ENCODE measurements around the gene ELMO1.

- TF ChIP-seq, protein P1, sequence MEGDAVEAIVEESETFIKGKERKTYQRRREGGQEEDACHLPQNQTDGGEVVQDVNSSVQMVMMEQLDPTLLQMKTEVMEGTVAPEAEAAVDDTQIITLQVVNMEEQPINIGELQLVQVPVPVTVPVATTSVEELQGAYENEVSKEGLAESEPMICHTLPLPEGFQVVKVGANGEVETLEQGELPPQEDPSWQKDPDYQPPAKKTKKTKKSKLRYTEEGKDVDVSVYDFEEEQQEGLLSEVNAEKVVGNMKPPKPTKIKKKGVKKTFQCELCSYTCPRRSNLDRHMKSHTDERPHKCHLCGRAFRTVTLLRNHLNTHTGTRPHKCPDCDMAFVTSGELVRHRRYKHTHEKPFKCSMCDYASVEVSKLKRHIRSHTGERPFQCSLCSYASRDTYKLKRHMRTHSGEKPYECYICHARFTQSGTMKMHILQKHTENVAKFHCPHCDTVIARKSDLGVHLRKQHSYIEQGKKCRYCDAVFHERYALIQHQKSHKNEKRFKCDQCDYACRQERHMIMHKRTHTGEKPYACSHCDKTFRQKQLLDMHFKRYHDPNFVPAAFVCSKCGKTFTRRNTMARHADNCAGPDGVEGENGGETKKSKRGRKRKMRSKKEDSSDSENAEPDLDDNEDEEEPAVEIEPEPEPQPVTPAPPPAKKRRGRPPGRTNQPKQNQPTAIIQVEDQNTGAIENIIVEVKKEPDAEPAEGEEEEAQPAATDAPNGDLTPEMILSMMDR (conservative IDR thresholded peaks at IDR 0.05; ENCODE audit: low read depth in 2 of 2) = no peak
- TF ChIP-seq JUNB (IDR thresholded peaks at IDR 0.05; ENCODE audit: unreplicated experiment) (no peak), POLR2AphosphoS5 (IDR thresholded peaks at IDR 0.05; ENCODE audit: low read depth) (no peak), REST (IDR thresholded peaks at IDR 0.05; ENCODE audit: unreplicated experiment) (no peak), EZH2phosphoT487 (IDR thresholded peaks at IDR 0.05; ENCODE audit: unreplicated experiment) (no peak), EZH2 (IDR thresholded peaks at IDR 0.05; ENCODE audit: low read depth, unreplicated experiment) (no peak)
Observed at GRCh38 chr7:37480041-37481031, 31.7 kb upstream of the ELMO1 start.

Data from GM23338 (cell line).